Measurements from ENCODE around the gene ASB15.

Gene ASB15

GRCh38 chr7:123635551-123636359 lies 34.1 kb downstream of the ASB15 start:
- no peak for DNase-seq

- DNase-seq: no peak
Observed at GRCh38 chr7:123637203-123637602, 35.6 kb downstream of the ASB15 start.

GRCh38 chr7:123637878-123638277 lies 36.3 kb downstream of the ASB15 start:
- DNase-seq: no peak

GRCh38 chr7:123639631-123640030 lies 38.0 kb downstream of the ASB15 start:
- no peak for DNase-seq

GRCh38 chr7:123640583-123640982 lies 39.0 kb downstream of the ASB15 start:
- no peak for DNase-seq

GRCh38 chr7:123641901-123642300 lies 40.3 kb downstream of the ASB15 start:
- DNase-seq: no peak

GRCh38 chr7:123643495-123644441 lies 42.1 kb downstream of the ASB15 start:
- DNase-seq: no peak

GRCh38 chr7:123645516-123645915 lies 43.9 kb downstream of the ASB15 start:
- DNase-seq: no peak

GRCh38 chr7:123647106-123647730 lies 45.6 kb downstream of the ASB15 start:
- no peak for DNase-seq

GRCh38 chr7:123649964-123650363 lies 48.3 kb downstream of the ASB15 start:
- DNase-seq: no peak

- DNase-seq: no peak
Observed at GRCh38 chr7:123650595-123650994, 49.0 kb downstream of the ASB15 start.

GRCh38 chr7:123652406-123652805 lies 50.8 kb downstream of the ASB15 start:
- DNase-seq: no peak

GRCh38 chr7:123653162-123653561 lies 51.5 kb downstream of the ASB15 start:
- no peak for DNase-seq

- no peak for DNase-seq
Observed at GRCh38 chr7:123655614-123656013, 54.0 kb downstream of the ASB15 start, which contains the start of gene LMOD2. TSS of gene LMOD2 (plus strand) at chr7:123655866. CDS start at chr7:123655964, 98 bp downstream.

- DNase-seq: no peak
Observed at GRCh38 chr7:123656544-123657303, 55.1 kb downstream of the ASB15 start.

GRCh38 chr7:123657304-123657685 lies 55.7 kb downstream of the ASB15 start:
- no peak for DNase-seq

- no peak for DNase-seq
Observed at GRCh38 chr7:123658023-123658422, 56.4 kb downstream of the ASB15 start.

GRCh38 chr7:123660514-123661354 lies 59.1 kb downstream of the ASB15 start:
- DNase-seq: no peak

- DNase-seq: no peak
Observed at GRCh38 chr7:123661765-123662164, 60.1 kb downstream of the ASB15 start.

- no peak for DNase-seq
Observed at GRCh38 chr7:123662293-123662692, 60.7 kb downstream of the ASB15 start.
